ENCODE measurements around the gene ANKRD63. TPM values are rescaled to one million over a fixed set of nuclear protein-coding genes. Genes with fewer than 3 reads are reported as not detected.

ANKRD63 gene
- total and polyA plus RNA-seq, 8 donors, result 0.37 TPM; not detected in 7

DNA sequence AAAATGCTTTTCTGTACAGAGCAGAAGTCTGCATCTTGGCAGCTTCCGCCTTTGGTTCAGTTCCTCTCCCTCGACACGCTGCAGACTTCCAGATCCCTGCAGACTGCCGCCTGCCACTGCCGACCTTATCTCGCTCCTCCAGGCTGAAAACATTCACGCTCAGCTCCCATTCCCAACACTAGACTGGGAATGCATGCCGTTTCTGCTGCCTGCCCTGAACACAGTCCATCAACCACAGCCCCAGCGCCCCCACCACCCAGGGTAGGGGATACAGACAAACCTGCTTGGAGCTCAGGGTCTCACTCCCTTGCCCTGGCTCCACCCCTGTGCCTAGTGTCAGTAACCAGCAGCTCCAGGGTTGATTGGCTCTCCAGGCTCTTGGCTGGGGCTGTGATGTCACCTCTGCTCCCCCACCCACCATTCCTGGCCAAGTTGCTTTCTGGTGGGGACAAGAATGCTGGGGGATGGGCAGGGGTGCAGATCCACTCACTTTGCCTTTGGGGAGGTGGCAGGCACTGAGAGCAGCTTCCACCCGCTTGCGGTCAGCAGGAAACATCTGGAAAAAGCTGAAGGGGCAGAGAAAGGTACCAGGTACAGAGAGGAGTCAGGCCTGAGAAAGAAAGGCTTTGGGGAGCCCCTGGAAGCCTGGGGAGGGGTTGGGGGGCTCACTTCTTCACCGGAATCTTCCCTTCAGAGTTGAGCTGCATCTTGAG lies 18.8 kb upstream of the ANKRD63 start:
- no peak overlapping the region for H3K27ac ChIP-seq
- TF ChIP-seq CTCF (IDR thresholded peaks at IDR 0.05) (no peak), POLR2AphosphoS5 (IDR thresholded peaks at IDR 0.05) (no peak), POLR2A (IDR thresholded peaks at IDR 0.05) (no peak)
- H3K4me3 ChIP-seq, result no peak overlapping the region
- H3K36me3 ChIP-seq, result peaks cover 0 to 29% (median 0%) of the 10 kb centered on the region in 4 donors
- WGBS, 5 donors, result 47 to 67% (median 54%) methylated on average over 12 of the region's 12 CpGs
- H3K27me3 ChIP-seq, result no peaks in the 10 kb centered on the region
- intact Hi-C loops (cut with DNase I; ENCODE audit: low total_unique reads), result no loop called here
- H3K9me3 ChIP-seq, result peaks cover 0 to 5% (median 0%) of the 10 kb centered on the region in 4 donors
- peaks cover 0 to 22% (median 0%) of the 10 kb centered on the region in 4 donors for H3K4me1 ChIP-seq
- DNase-seq, result peak in 1 of 2 donors; percentile 47

GRCh38 chr15:40300771-40301170 lies 17.9 kb upstream of the ANKRD63 start:
- no peak overlapping the region for H3K27ac ChIP-seq
- H3K4me1 ChIP-seq, result peaks cover 0 to 28% (median 4%) of the 10 kb centered on the region in 4 donors
- H3K27me3 ChIP-seq, result no peaks in the 10 kb centered on the region
- H3K36me3 ChIP-seq, result peaks cover 0 to 33% (median 0%) of the 10 kb centered on the region in 4 donors
- no peak for DNase-seq
- TF ChIP-seq EP300 (IDR thresholded peaks at IDR 0.05) (no peak), CTCF (IDR thresholded peaks at IDR 0.05) (no peak), POLR2AphosphoS5 (IDR thresholded peaks at IDR 0.05) (no peak), POLR2A (IDR thresholded peaks at IDR 0.05) (no peak)
- H3K9me3 ChIP-seq, result peaks cover 0 to 5% (median 0%) of the 10 kb centered on the region in 4 donors
- no peak overlapping the region for H3K4me3 ChIP-seq
- 67 to 91% (median 85%) methylated on average over 1 to 2 of the region's 2 CpGs for WGBS, 5 donors
- intact Hi-C loops (cut with DNase I; ENCODE audit: low total_unique reads), result no loop called here

DNA sequence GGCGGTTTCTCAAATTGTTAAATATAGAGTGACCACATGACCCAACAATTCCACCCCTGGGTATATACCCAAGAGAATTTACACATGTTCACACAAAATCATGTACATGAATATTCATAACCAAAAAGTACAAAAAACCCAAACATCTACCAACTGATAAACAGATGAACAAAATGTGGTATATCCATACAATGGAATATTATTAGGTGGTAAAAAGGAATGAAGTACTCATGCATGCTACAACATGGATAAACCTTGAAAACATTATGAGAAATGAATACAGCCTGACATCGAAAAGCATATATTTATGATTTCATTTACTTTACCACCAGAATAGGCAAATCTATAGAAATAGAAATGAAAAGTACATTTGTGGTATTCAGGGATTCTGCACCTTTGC lies 17.5 kb upstream of the ANKRD63 start:
- TF ChIP-seq POLR2A (IDR thresholded peaks at IDR 0.05), result no peak
- TF ChIP-seq POLR2AphosphoS5 (IDR thresholded peaks at IDR 0.05), result no peak
- TF ChIP-seq EP300 (IDR thresholded peaks at IDR 0.05), result no peak
- TF ChIP-seq CTCF (IDR thresholded peaks at IDR 0.05), result no peak
- intact Hi-C loops (cut with DNase I; ENCODE audit: low total_unique reads), result no loop called here
- 94 to 99% (median 97%) methylated on average over 2 of the region's 2 CpGs for WGBS, 5 donors
- no peaks in the 10 kb centered on the region for H3K27me3 ChIP-seq
- peaks cover 0 to 36% (median 0%) of the 10 kb centered on the region in 4 donors for H3K36me3 ChIP-seq
- H3K27ac ChIP-seq, result no peak overlapping the region
- no peak for DNase-seq
- peaks cover 0 to 30% (median 4%) of the 10 kb centered on the region in 4 donors for H3K4me1 ChIP-seq
- H3K4me3 ChIP-seq, result no peak overlapping the region
- peaks cover 0 to 5% (median 0%) of the 10 kb centered on the region in 4 donors for H3K9me3 ChIP-seq

DNA sequence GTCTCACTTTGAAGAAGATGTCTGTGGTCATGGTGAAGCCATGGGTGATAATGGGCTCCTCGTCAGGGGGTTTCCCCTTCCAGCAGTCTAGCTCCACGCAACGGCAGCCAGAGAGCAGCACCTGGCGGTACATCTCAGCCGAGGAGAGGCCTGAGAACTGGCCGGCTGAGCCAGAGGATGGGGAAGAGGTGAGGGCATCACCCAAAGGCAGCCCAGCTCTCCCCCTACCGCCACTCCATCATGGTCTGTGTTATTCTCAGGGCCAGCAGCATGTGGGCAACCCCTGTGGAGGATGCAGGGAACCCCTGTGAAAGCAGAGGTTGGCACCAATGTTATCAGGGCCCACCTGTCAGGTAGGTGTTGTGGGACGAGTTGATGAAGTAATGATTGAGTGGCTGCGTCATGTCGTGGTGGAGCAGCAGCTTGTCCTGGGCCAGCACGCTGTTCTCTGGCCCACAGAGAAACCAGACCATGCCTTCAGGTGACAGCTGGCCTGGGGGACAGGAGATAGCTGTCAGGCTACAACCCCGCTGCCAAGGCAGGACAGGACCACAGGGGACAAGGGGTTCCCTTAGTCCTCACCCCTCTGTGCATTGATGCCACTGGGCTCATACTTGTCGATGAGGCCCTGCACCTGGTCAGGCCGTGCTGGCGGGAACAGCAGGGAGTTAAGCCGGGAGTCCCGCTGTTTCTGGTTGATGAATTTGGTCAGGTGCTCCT lies 15.5 kb upstream of the ANKRD63 start:
- TF ChIP-seq EP300 (IDR thresholded peaks at IDR 0.05), result no peak
- TF ChIP-seq CTCF (IDR thresholded peaks at IDR 0.05), result no peak
- TF ChIP-seq POLR2AphosphoS5 (IDR thresholded peaks at IDR 0.05), result no peak
- TF ChIP-seq POLR2A (IDR thresholded peaks at IDR 0.05), result no peak
- intact Hi-C loops (cut with DNase I; ENCODE audit: low total_unique reads), result no loop called here
- H3K27me3 ChIP-seq, result no peaks in the 10 kb centered on the region
- no peak overlapping the region for H3K4me3 ChIP-seq
- peaks cover 0 to 53% (median 0%) of the 10 kb centered on the region in 4 donors for H3K36me3 ChIP-seq
- no peak overlapping the region for H3K27ac ChIP-seq
- WGBS, 5 donors, result 93 to 95% (median 94%) methylated on average over 15 to 17 of the region's 17 CpGs
- H3K4me1 ChIP-seq, result peaks cover 0 to 30% (median 4%) of the 10 kb centered on the region in 4 donors
- no peak for DNase-seq
- peaks cover 0 to 5% (median 0%) of the 10 kb centered on the region in 4 donors for H3K9me3 ChIP-seq
